ENCODE data around the gene UBN2.

UBN2 gene

GRCh38 chr7:139354729-139355128, 123.7 kb downstream of the UBN2 start:
- DNase-seq (ENCODE audit: low spot score): no peak
- no peak for TF ChIP-seq CTCF (IDR thresholded peaks at IDR 0.05)
- no peak overlapping the region for H3K4me3 ChIP-seq
- H3K27ac ChIP-seq: no peak overlapping the region

- Histone ChIP-seq H3K4me3 (no peak overlapping the region), H3K27ac (no peak overlapping the region)
- TF ChIP-seq CTCF (IDR thresholded peaks at IDR 0.05): no peak
- no peak for DNase-seq (ENCODE audit: low spot score)
These were observed 124.3 kb downstream of the UBN2 start for GRCh38 chr7:139355320-139355719.
